ENCODE results near the gene ZNF618.
A peak's percentile ranks its signal among the peaks of the same experiment; 100 is the strongest.

The ZNF618 gene

GRCh38 chr9:113886933-113887332 lies 10.8 kb downstream of the ZNF618 start:
- no peak for TF ChIP-seq CTCF (IDR thresholded peaks at IDR 0.05; ENCODE audit: low read depth, low read length, missing control alignments)
- in situ Hi-C loops (cut with HindIII; ENCODE audit: low sequenced_read_pairs), result no loop called here
- no peak overlapping the region for H3K4me3 ChIP-seq (ENCODE audit: low read depth, low read length)
- DNase-seq (ENCODE audit: low read depth), result no peak

GRCh38 chr9:113887436-113887835 lies 11.3 kb downstream of the ZNF618 start:
- no peak for TF ChIP-seq CTCF (IDR thresholded peaks at IDR 0.05; ENCODE audit: low read depth, low read length, missing control alignments)
- no peak for DNase-seq (ENCODE audit: low read depth)
- no peak overlapping the region for H3K4me3 ChIP-seq (ENCODE audit: low read depth, low read length)
- in situ Hi-C loops (cut with HindIII; ENCODE audit: low sequenced_read_pairs), result no loop called here

DNA sequence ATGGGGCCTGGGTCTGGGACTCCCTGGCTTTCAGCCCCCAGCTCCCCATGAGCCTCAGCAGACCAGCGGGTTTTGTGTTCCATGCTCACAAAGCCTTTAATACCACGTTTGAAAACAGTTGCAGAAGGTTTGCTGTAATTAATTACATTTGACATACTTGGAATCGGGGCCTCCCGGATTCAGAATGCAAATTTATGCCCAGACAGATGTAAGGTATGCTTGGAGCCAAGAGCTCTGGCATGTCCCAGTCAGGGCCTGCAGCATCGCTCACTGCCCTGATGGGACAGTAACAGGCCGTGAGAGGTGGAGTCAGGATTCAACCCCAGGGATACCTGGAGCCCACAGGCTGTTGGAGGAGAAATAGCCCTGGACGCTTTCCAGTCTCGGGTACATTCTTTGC lies 12.2 kb downstream of the ZNF618 start:
- no peak overlapping the region for H3K4me3 ChIP-seq (ENCODE audit: low read depth, low read length)
- in situ Hi-C loops (cut with HindIII; ENCODE audit: low sequenced_read_pairs), result no loop called here
- no peak for DNase-seq (ENCODE audit: low read depth)
- TF ChIP-seq CTCF (IDR thresholded peaks at IDR 0.05; ENCODE audit: low read depth, low read length, missing control alignments), result no peak

DNA sequence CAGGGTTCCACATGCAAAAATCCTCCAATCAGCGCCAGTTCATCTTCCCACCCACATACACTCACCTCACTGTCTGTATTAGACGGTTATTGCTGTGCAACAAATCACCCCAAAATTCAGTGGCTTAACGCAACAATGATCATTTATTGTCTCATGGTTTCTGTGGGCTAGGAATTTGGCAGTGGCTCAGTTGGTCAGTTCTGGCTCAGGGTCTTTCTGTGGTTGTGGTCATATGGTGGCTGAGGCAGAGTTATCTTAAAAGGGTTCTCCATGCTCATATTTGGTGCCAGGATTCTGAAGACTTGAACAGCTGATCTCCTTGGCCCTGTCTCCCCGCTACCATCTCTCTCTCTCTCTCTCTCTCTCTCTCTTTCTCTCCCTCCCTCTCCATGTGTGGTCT lies 12.9 kb downstream of the ZNF618 start:
- no peak for TF ChIP-seq CTCF (IDR thresholded peaks at IDR 0.05; ENCODE audit: low read depth, low read length, missing control alignments)
- DNase-seq (ENCODE audit: low read depth), result peak; percentile 69
- in situ Hi-C loops (cut with HindIII; ENCODE audit: low sequenced_read_pairs), result no loop called here

GRCh38 chr9:113890704-113891103 lies 14.6 kb downstream of the ZNF618 start:
- in situ Hi-C loops (cut with HindIII; ENCODE audit: low sequenced_read_pairs), result no loop called here
- DNase-seq (ENCODE audit: low read depth), result no peak
- no peak for TF ChIP-seq CTCF (IDR thresholded peaks at IDR 0.05; ENCODE audit: low read depth, low read length, missing control alignments)
- H3K4me3 ChIP-seq (ENCODE audit: low read depth, low read length), result no peak overlapping the region

More for the DNA sequence above, 12.9 kb downstream of the ZNF618 start:
- H3K4me3 ChIP-seq (ENCODE audit: low read depth, low read length), result no peak overlapping the region

- TF ChIP-seq CTCF (IDR thresholded peaks at IDR 0.05; ENCODE audit: low read depth, low read length, missing control alignments), result no peak
- H3K4me3 ChIP-seq (ENCODE audit: low read depth, low read length), result no peak overlapping the region
- in situ Hi-C loops (cut with HindIII; ENCODE audit: low sequenced_read_pairs), result no loop called here
- DNase-seq (ENCODE audit: low read depth), result no peak
Observed at GRCh38 chr9:113892861-113893491, 16.9 kb downstream of the ZNF618 start.

Data from astrocyte of the cerebellum (primary cell).